Measurements from ENCODE around the gene PRADC1. TPM values are rescaled to one million over a fixed set of nuclear protein-coding genes. Genes with fewer than 3 reads are reported as not detected.

Gene PRADC1
- total and polyA plus RNA-seq, 9 donors = 26.0 to 41.0 (median 32.9) TPM

- peaks cover 2% of the 10 kb centered on the region for H3K27me3 ChIP-seq (ENCODE audit: control insufficient read depth, insufficient read depth, low read length)
- no peaks in the 10 kb centered on the region for H3K4me1 ChIP-seq (ENCODE audit: control insufficient read depth, insufficient read depth, low read length)
- 82% methylated on average over 5 of the region's 8 CpGs for WGBS (ENCODE audit: insufficient coverage)
- no peak overlapping the region for H3K4me3 ChIP-seq (ENCODE audit: low read length)
- H3K9me3 ChIP-seq (replicated peaks; ENCODE audit: control insufficient read depth, low read depth, low read length) = no peaks in the 10 kb centered on the region
- peaks cover 14% of the 10 kb centered on the region for H3K36me3 ChIP-seq (ENCODE audit: control insufficient read depth, insufficient read depth, low read length)
- no peak overlapping the region for H3K27ac ChIP-seq (ENCODE audit: low read length)
- no peak for DNase-seq
Measured at GRCh38 chr2:73259276-73259675, 26.2 kb upstream of the PRADC1 start.

GRCh38 chr2:73258913-73259215 lies 25.8 kb upstream of the PRADC1 start:
- DNase-seq = no peak
- Histone ChIP-seq H3K9me3 (replicated peaks; ENCODE audit: control insufficient read depth, low read depth, low read length) (no peaks in the 10 kb centered on the region), H3K27me3 (ENCODE audit: control insufficient read depth, insufficient read depth, low read length) (peaks cover 2% of the 10 kb centered on the region), H3K27ac (ENCODE audit: low read length) (no peak overlapping the region), H3K36me3 (ENCODE audit: control insufficient read depth, insufficient read depth, low read length) (peaks cover 18% of the 10 kb centered on the region), H3K4me3 (ENCODE audit: low read length) (no peak overlapping the region), H3K4me1 (ENCODE audit: control insufficient read depth, insufficient read depth, low read length) (no peaks in the 10 kb centered on the region)
- 95% methylated on average over 9 of the region's 9 CpGs for WGBS (ENCODE audit: insufficient coverage)

GRCh38 chr2:73258186-73258912 lies 25.3 kb upstream of the PRADC1 start:
- no peak for DNase-seq
- Histone ChIP-seq H3K4me1 (ENCODE audit: control insufficient read depth, insufficient read depth, low read length) (no peaks in the 10 kb centered on the region), H3K4me3 (ENCODE audit: low read length) (no peak overlapping the region), H3K9me3 (replicated peaks; ENCODE audit: control insufficient read depth, low read depth, low read length) (no peaks in the 10 kb centered on the region), H3K36me3 (ENCODE audit: control insufficient read depth, insufficient read depth, low read length) (peaks cover 22% of the 10 kb centered on the region), H3K27me3 (ENCODE audit: control insufficient read depth, insufficient read depth, low read length) (peaks cover 2% of the 10 kb centered on the region), H3K27ac (ENCODE audit: low read length) (no peak overlapping the region)
- WGBS (ENCODE audit: insufficient coverage) = 69% methylated on average over 5 of the region's 8 CpGs

- WGBS (ENCODE audit: insufficient coverage) = 88% methylated on average over 6 of the region's 10 CpGs
- H3K27me3 ChIP-seq (ENCODE audit: control insufficient read depth, insufficient read depth, low read length) = peaks cover 2% of the 10 kb centered on the region
- H3K4me1 ChIP-seq (ENCODE audit: control insufficient read depth, insufficient read depth, low read length) = no peaks in the 10 kb centered on the region
- H3K27ac ChIP-seq (ENCODE audit: low read length) = no peak overlapping the region
- H3K9me3 ChIP-seq (replicated peaks; ENCODE audit: control insufficient read depth, low read depth, low read length) = no peaks in the 10 kb centered on the region
- peak; percentile 27 for DNase-seq
- H3K36me3 ChIP-seq (ENCODE audit: control insufficient read depth, insufficient read depth, low read length) = peaks cover 30% of the 10 kb centered on the region
- no peak overlapping the region for H3K4me3 ChIP-seq (ENCODE audit: low read length)
Measured at GRCh38 chr2:73257425-73258125, 24.5 kb upstream of the PRADC1 start.

GRCh38 chr2:73257021-73257420 lies 24.0 kb upstream of the PRADC1 start:
- peaks cover 35% of the 10 kb centered on the region for H3K36me3 ChIP-seq (ENCODE audit: control insufficient read depth, insufficient read depth, low read length)
- WGBS (ENCODE audit: insufficient coverage) = 86% methylated on average over 2 of the region's 2 CpGs
- no peak overlapping the region for H3K27ac ChIP-seq (ENCODE audit: low read length)
- no peaks in the 10 kb centered on the region for H3K4me1 ChIP-seq (ENCODE audit: control insufficient read depth, insufficient read depth, low read length)
- no peaks in the 10 kb centered on the region for H3K9me3 ChIP-seq (replicated peaks; ENCODE audit: control insufficient read depth, low read depth, low read length)
- peaks cover 2% of the 10 kb centered on the region for H3K27me3 ChIP-seq (ENCODE audit: control insufficient read depth, insufficient read depth, low read length)
- DNase-seq = no peak
- H3K4me3 ChIP-seq (ENCODE audit: low read length) = no peak overlapping the region

- WGBS (ENCODE audit: insufficient coverage) = 40% methylated on average over 1 of the region's 1 CpG
- Histone ChIP-seq H3K4me1 (ENCODE audit: control insufficient read depth, insufficient read depth, low read length) (no peaks in the 10 kb centered on the region), H3K36me3 (ENCODE audit: control insufficient read depth, insufficient read depth, low read length) (peaks cover 39% of the 10 kb centered on the region), H3K9me3 (replicated peaks; ENCODE audit: control insufficient read depth, low read depth, low read length) (no peaks in the 10 kb centered on the region), H3K27me3 (ENCODE audit: control insufficient read depth, insufficient read depth, low read length) (peaks cover 2% of the 10 kb centered on the region), H3K4me3 (ENCODE audit: low read length) (no peak overlapping the region), H3K27ac (ENCODE audit: low read length) (no peak overlapping the region)
- DNase-seq = no peak
Measured at GRCh38 chr2:73256618-73256922, 23.5 kb upstream of the PRADC1 start.

GRCh38 chr2:73255907-73256617 lies 23.0 kb upstream of the PRADC1 start:
- Histone ChIP-seq H3K4me1 (ENCODE audit: control insufficient read depth, insufficient read depth, low read length) (no peaks in the 10 kb centered on the region), H3K27ac (ENCODE audit: low read length) (no peak overlapping the region), H3K9me3 (replicated peaks; ENCODE audit: control insufficient read depth, low read depth, low read length) (no peaks in the 10 kb centered on the region), H3K36me3 (ENCODE audit: control insufficient read depth, insufficient read depth, low read length) (peaks cover 44% of the 10 kb centered on the region), H3K27me3 (ENCODE audit: control insufficient read depth, insufficient read depth, low read length) (peaks cover 2% of the 10 kb centered on the region), H3K4me3 (ENCODE audit: low read length) (no peak overlapping the region)
- no CpG with 5 or more reads among the region's 5 CpGs for WGBS (ENCODE audit: insufficient coverage)
- no peak for DNase-seq

- peaks cover 53% of the 10 kb centered on the region for H3K36me3 ChIP-seq (ENCODE audit: control insufficient read depth, insufficient read depth, low read length)
- no peaks in the 10 kb centered on the region for H3K4me1 ChIP-seq (ENCODE audit: control insufficient read depth, insufficient read depth, low read length)
- H3K27me3 ChIP-seq (ENCODE audit: control insufficient read depth, insufficient read depth, low read length) = no peaks in the 10 kb centered on the region
- H3K9me3 ChIP-seq (replicated peaks; ENCODE audit: control insufficient read depth, low read depth, low read length) = no peaks in the 10 kb centered on the region
- H3K27ac ChIP-seq (ENCODE audit: low read length) = no peak overlapping the region
- 17% methylated on average over 1 of the region's 4 CpGs for WGBS (ENCODE audit: insufficient coverage)
- H3K4me3 ChIP-seq (ENCODE audit: low read length) = no peak overlapping the region
- DNase-seq = no peak
Measured at GRCh38 chr2:73255007-73255644, 22.1 kb upstream of the PRADC1 start.

- Histone ChIP-seq H3K27me3 (ENCODE audit: control insufficient read depth, insufficient read depth, low read length) (no peaks in the 10 kb centered on the region), H3K4me3 (ENCODE audit: low read length) (no peak overlapping the region), H3K9me3 (replicated peaks; ENCODE audit: control insufficient read depth, low read depth, low read length) (no peaks in the 10 kb centered on the region), H3K36me3 (ENCODE audit: control insufficient read depth, insufficient read depth, low read length) (peaks cover 60% of the 10 kb centered on the region), H3K4me1 (ENCODE audit: control insufficient read depth, insufficient read depth, low read length) (no peaks in the 10 kb centered on the region), H3K27ac (ENCODE audit: low read length) (no peak overlapping the region)
- no peak for DNase-seq
- WGBS (ENCODE audit: insufficient coverage) = 86% methylated on average over 5 of the region's 7 CpGs
Measured at GRCh38 chr2:73254343-73255006, 21.4 kb upstream of the PRADC1 start.

GRCh38 chr2:73253901-73254300 lies 20.9 kb upstream of the PRADC1 start:
- Histone ChIP-seq H3K27me3 (ENCODE audit: control insufficient read depth, insufficient read depth, low read length) (no peaks in the 10 kb centered on the region), H3K4me1 (ENCODE audit: control insufficient read depth, insufficient read depth, low read length) (no peaks in the 10 kb centered on the region), H3K9me3 (replicated peaks; ENCODE audit: control insufficient read depth, low read depth, low read length) (no peaks in the 10 kb centered on the region), H3K4me3 (ENCODE audit: low read length) (no peak overlapping the region), H3K36me3 (ENCODE audit: control insufficient read depth, insufficient read depth, low read length) (peaks cover 66% of the 10 kb centered on the region), H3K27ac (ENCODE audit: low read length) (no peak overlapping the region)
- 85% methylated on average over 2 of the region's 3 CpGs for WGBS (ENCODE audit: insufficient coverage)
- DNase-seq = no peak
